Body of pancreas (tissue), 4 donors: ENCODE measurements around the gene CRYBB3.

Source experiments
- CTCF ChIP-seq, 7 experiments: fragments of 450-650 bp in 4 of 7; fragments of 200-600 bp in 3 of 7; sonication (generic) in 3 of 7; IDR thresholded peaks; one replicate each; pipeline ENCODE4 v1.5.1; 2016 to 2019; ENCODE audit warnings: antibody characterized with exemption in 7 of 7
- POLR2A ChIP-seq, 3 donors: fragments of 450-650 bp; IDR thresholded peaks; one replicate each; pipeline ENCODE4 v1.6.1; 2016; ENCODE audit warnings: antibody characterized with exemption in 3 of 3, mild to moderate bottlenecking in 2 of 3

- TF ChIP-seq POLR2A (IDR thresholded peaks at IDR 0.05) = no peak
- TF ChIP-seq CTCF (IDR thresholded peaks at IDR 0.05) = no peak
Measured at GRCh38 chr22:25210793-25211192, 11.1 kb downstream of the CRYBB3 start.
